Measurements from ENCODE around the gene ZNF222. TPM values are rescaled to one million over a fixed set of nuclear protein-coding genes. Genes with fewer than 3 reads are reported as not detected.
A peak's percentile ranks its signal among the peaks of the same experiment; 100 is the strongest.

Gene ZNF222
- total and polyA plus RNA-seq, 4 donors: 9.4 to 9.9 (median 9.7) TPM

GRCh38 chr19:44072543-44073401 is 47.6 kb downstream of the ZNF222 start:
- Histone ChIP-seq H3K4me3 (ENCODE audit: low read depth, low read length) (peak overlapping the region; percentile 70), H3K27ac (ENCODE audit: low read depth, low read length) (no peak overlapping the region), H3K9me3 (ENCODE audit: control insufficient read depth, insufficient read depth, low read length) (no peaks in the 10 kb centered on the region), H3K27me3 (ENCODE audit: control insufficient read depth, insufficient read depth, low read length) (no peaks in the 10 kb centered on the region), H3K4me1 (ENCODE audit: control insufficient read depth, insufficient read depth, low read length) (peaks cover 6% of the 10 kb centered on the region), H3K36me3 (ENCODE audit: control insufficient read depth, insufficient read depth, low read length) (peaks cover 4% of the 10 kb centered on the region)
- peak in 1 of 6 donors; percentile 6 for DNase-seq (ENCODE audit: low read depth in 4 of 6, low spot score in 6 of 6)
- 27% methylated on average over 14 of the region's 18 CpGs for WGBS (ENCODE audit: insufficient coverage)

- Histone ChIP-seq H3K4me1 (ENCODE audit: control insufficient read depth, insufficient read depth, low read length) (peaks cover 6% of the 10 kb centered on the region), H3K36me3 (ENCODE audit: control insufficient read depth, insufficient read depth, low read length) (peaks cover 18% of the 10 kb centered on the region), H3K27ac (ENCODE audit: low read depth, low read length) (no peak overlapping the region), H3K27me3 (ENCODE audit: control insufficient read depth, insufficient read depth, low read length) (no peaks in the 10 kb centered on the region), H3K4me3 (ENCODE audit: low read depth, low read length) (no peak overlapping the region), H3K9me3 (ENCODE audit: control insufficient read depth, insufficient read depth, low read length) (no peaks in the 10 kb centered on the region)
- DNase-seq (ENCODE audit: low read depth in 4 of 6, low spot score in 6 of 6): no peak
- WGBS (ENCODE audit: insufficient coverage): 80% methylated on average over 1 of the region's 2 CpGs
Measured at GRCh38 chr19:44076325-44076724, 51.1 kb downstream of the ZNF222 start.

Small RNAs within 50 kb of the gene (small RNA-seq; reads per million reads assigned to genes)
- gene AC006213.5 (ENCODE audit: low replicate concordance): not detected

Other genes starting within 250 kb of the ZNF222 start
- gene KCNN4, start 244.4 kb upstream of the ZNF222 start, total RNA-seq: 1 to 10 TPM in 1 of 2 donors, under 1 TPM in 1; 0.83 to 1.1 TPM
- under 1 TPM; 0.62 to 0.79 TPM for gene KCNN4, start 244.4 kb upstream of the ZNF222 start, polyA plus RNA-seq (ENCODE audit: insufficient read length in 2 of 2)
- gene LYPD5, start 222.9 kb upstream of the ZNF222 start, total RNA-seq: 1 to 10 TPM; 2.3 to 7.1 TPM
- 1 to 10 TPM; 7.3 to 8.5 TPM for gene LYPD5, start 222.9 kb upstream of the ZNF222 start, polyA plus RNA-seq (ENCODE audit: insufficient read length in 2 of 2)
- gene ZNF283, start 198.1 kb upstream of the ZNF222 start, total RNA-seq: 10 to 100 TPM; 22.0 to 37.7 TPM
- gene ZNF283, start 198.1 kb upstream of the ZNF222 start, polyA plus RNA-seq (ENCODE audit: insufficient read length in 2 of 2): 10 to 100 TPM; 11.8 to 12.2 TPM
- gene ZNF404, start 141.4 kb upstream of the ZNF222 start, total RNA-seq: 10 to 100 TPM in 1 of 2 donors, 1 to 10 TPM in 1; 8.5 to 11.6 TPM
- gene ZNF404, start 141.4 kb upstream of the ZNF222 start, polyA plus RNA-seq (ENCODE audit: insufficient read length in 2 of 2): 10 to 100 TPM; 16.1 to 19.3 TPM
- 10 to 100 TPM; 20.6 to 31.6 TPM for gene ZNF45, start 90.1 kb upstream of the ZNF222 start, total RNA-seq
- gene ZNF45, start 90.1 kb upstream of the ZNF222 start, polyA plus RNA-seq (ENCODE audit: insufficient read length in 2 of 2): 10 to 100 TPM; 18.1 to 22.1 TPM
- gene ZNF221, start 74.2 kb upstream of the ZNF222 start, total RNA-seq: 10 to 100 TPM; 18.2 to 18.3 TPM
- 1 to 10 TPM; 6.2 to 8.4 TPM for gene ZNF221, start 74.2 kb upstream of the ZNF222 start, polyA plus RNA-seq (ENCODE audit: insufficient read length in 2 of 2)
- gene ZNF155, start 41.2 kb upstream of the ZNF222 start, total RNA-seq: 10 to 100 TPM; 12.3 to 14.5 TPM
- gene ZNF155, start 41.2 kb upstream of the ZNF222 start, polyA plus RNA-seq (ENCODE audit: insufficient read length in 2 of 2): 10 to 100 TPM; 10.2 to 15.0 TPM
- gene ZNF230, start 22.4 kb upstream of the ZNF222 start, total RNA-seq: 1 to 10 TPM; 6.3 to 7.8 TPM
- gene ZNF230, start 22.4 kb upstream of the ZNF222 start, polyA plus RNA-seq (ENCODE audit: insufficient read length in 2 of 2): 1 to 10 TPM; 4.9 to 5.3 TPM
- 10 to 100 TPM; 11.1 to 14.4 TPM for gene ZNF223, start 26.7 kb downstream of the ZNF222 start, total RNA-seq
- gene ZNF223, start 26.7 kb downstream of the ZNF222 start, polyA plus RNA-seq (ENCODE audit: insufficient read length in 2 of 2): 10 to 100 TPM in 1 of 2 donors, 1 to 10 TPM in 1; 9.6 to 11.8 TPM
- 1 to 10 TPM; 6.4 to 6.8 TPM for gene ZNF284, start 46.8 kb downstream of the ZNF222 start, total RNA-seq
- gene ZNF284, start 46.8 kb downstream of the ZNF222 start, polyA plus RNA-seq (ENCODE audit: insufficient read length in 2 of 2): 1 to 10 TPM; 4.6 to 6.4 TPM
- gene ZNF224, start 69.0 kb downstream of the ZNF222 start, total RNA-seq: 10 to 100 TPM; 36.0 to 49.9 TPM
- gene ZNF224, start 69.0 kb downstream of the ZNF222 start, polyA plus RNA-seq (ENCODE audit: insufficient read length in 2 of 2): 10 to 100 TPM; 23.9 to 26.8 TPM
- 10 to 100 TPM; 12.1 to 13.4 TPM for gene ZNF225, start 88.0 kb downstream of the ZNF222 start, total RNA-seq
- gene ZNF225, start 88.0 kb downstream of the ZNF222 start, polyA plus RNA-seq (ENCODE audit: insufficient read length in 2 of 2): 1 to 10 TPM; 6.5 to 8.2 TPM
- gene ZNF234, start 116.2 kb downstream of the ZNF222 start, total RNA-seq: 10 to 100 TPM; 14.6 to 20.4 TPM
- gene ZNF234, start 116.2 kb downstream of the ZNF222 start, polyA plus RNA-seq (ENCODE audit: insufficient read length in 2 of 2): 10 to 100 TPM; 12.7 to 15.5 TPM
- gene ZNF226, start 139.7 kb downstream of the ZNF222 start, total RNA-seq: 10 to 100 TPM; 35.9 to 43.0 TPM
- 10 to 100 TPM; 26.5 to 28.6 TPM for gene ZNF226, start 139.7 kb downstream of the ZNF222 start, polyA plus RNA-seq (ENCODE audit: insufficient read length in 2 of 2)
- gene ZNF227, start 187.2 kb downstream of the ZNF222 start, total RNA-seq: 10 to 100 TPM; 33.8 to 38.5 TPM
- 10 to 100 TPM; 23.8 to 27.3 TPM for gene ZNF227, start 187.2 kb downstream of the ZNF222 start, polyA plus RNA-seq (ENCODE audit: insufficient read length in 2 of 2)
- 1 to 10 TPM; 4.9 to 6.9 TPM for gene ZNF233, start 234.5 kb downstream of the ZNF222 start, total RNA-seq
- 1 to 10 TPM; 6.4 to 7.3 TPM for gene ZNF233, start 234.5 kb downstream of the ZNF222 start, polyA plus RNA-seq (ENCODE audit: insufficient read length in 2 of 2)

Data from spinal cord (tissue), 10 donors.